Mesodermal cell (in vitro differentiated cells): ENCODE data around the gene BAIAP2.
A peak's percentile ranks its signal among the peaks of the same experiment; 100 is the strongest.
"Not testable (repeated sequence)": the region's sequence is repeated elsewhere in the genome, so short reads cannot be mapped to it uniquely, and the experiment has no call there.

Source experiments
- H3K27ac ChIP-seq: 2 replicates; pipeline ENCODE4 v1.7.0; 2013; ENCODE audit warnings: mild to moderate bottlenecking, low read depth, low read length, moderate library complexity; ENCODE audit not compliant: severe bottlenecking
- H3K36me3 ChIP-seq: 2 replicates; pipeline ENCODE4 v1.7.1; 2013; ENCODE audit warnings: mild to moderate bottlenecking, low read length, moderate library complexity; ENCODE audit not compliant: control insufficient read depth, insufficient read depth
- H3K4me1 ChIP-seq: one replicate; pipeline ENCODE4 v1.7.1; 2013; ENCODE audit warnings: mild to moderate bottlenecking, low read length; ENCODE audit not compliant: insufficient read depth, control insufficient read depth, poor library complexity, severe bottlenecking
- H3K4me3 ChIP-seq: 2 replicates; pipeline ENCODE4 v1.7.0; 2013; ENCODE audit warnings: low read length, control low read depth, mild to moderate bottlenecking; ENCODE audit not compliant: insufficient read depth, poor library complexity, severe bottlenecking; ENCODE audit errors: extremely low read depth
- H3K9me3 ChIP-seq: 2 replicates; pipeline ENCODE4 v1.7.1; 2013; ENCODE audit warnings: mild to moderate bottlenecking, low read length, moderate library complexity; ENCODE audit not compliant: control insufficient read depth
- WGBS, 2 experiments: methylation state at CpG; one replicate each; pipeline ENCODE4 v1.1.5; 2013; ENCODE audit warnings: missing lambda C conversion rate in 2 of 2; ENCODE audit not compliant: insufficient coverage in 2 of 2; 5-methylcytosine and 5-hydroxymethylcytosine counted together

BAIAP2 gene

GRCh38 chr17:81016575-81016974 lies 18.4 kb upstream of the BAIAP2 start:
- peaks cover 3% of the 10 kb centered on the region for H3K9me3 ChIP-seq
- WGBS, 2 experiments = 100% methylated on average over 1 of the region's 2 CpGs; no CpG with 5 or more reads in 1 of the 2 experiments
- no peak overlapping the region for H3K4me3 ChIP-seq
- H3K36me3 ChIP-seq = no peaks in the 10 kb centered on the region
- no peak overlapping the region for H3K27ac ChIP-seq
- peaks cover 4% of the 10 kb centered on the region for H3K4me1 ChIP-seq

GRCh38 chr17:81017330-81017729 lies 17.6 kb upstream of the BAIAP2 start:
- H3K9me3 ChIP-seq, H3K4me3 ChIP-seq, H3K36me3 ChIP-seq, H3K4me1 ChIP-seq, H3K27ac ChIP-seq: not testable (repeated sequence)
- WGBS, 2 experiments = 88 to 97% methylated on average over 4 of the region's 4 CpGs

- Histone ChIP-seq H3K27ac (peak overlapping the region; percentile 78), H3K4me1 (peaks cover 4% of the 10 kb centered on the region), H3K36me3 (no peaks in the 10 kb centered on the region), H3K9me3 (no peaks in the 10 kb centered on the region), H3K4me3 (no peak overlapping the region)
- 76 to 82% methylated on average over 28 to 29 of the region's 29 CpGs for WGBS, 2 experiments
Observed at GRCh38 chr17:81018044-81018802, 16.7 kb upstream of the BAIAP2 start.

GRCh38 chr17:81019563-81020442 lies 15.1 kb upstream of the BAIAP2 start:
- Histone ChIP-seq H3K27ac (no peak overlapping the region), H3K4me3 (no peak overlapping the region), H3K4me1 (peaks cover 4% of the 10 kb centered on the region), H3K36me3 (no peaks in the 10 kb centered on the region), H3K9me3 (no peaks in the 10 kb centered on the region)
- 89 to 90% methylated on average over 19 to 20 of the region's 24 CpGs for WGBS, 2 experiments

- H3K27ac ChIP-seq = no peak overlapping the region
- no peak overlapping the region for H3K4me3 ChIP-seq
- no peaks in the 10 kb centered on the region for H3K36me3 ChIP-seq
- peaks cover 4% of the 10 kb centered on the region for H3K4me1 ChIP-seq
- 88 to 94% methylated on average over 9 to 10 of the region's 11 CpGs for WGBS, 2 experiments
- H3K9me3 ChIP-seq = no peaks in the 10 kb centered on the region
Observed at GRCh38 chr17:81020443-81020766, 14.5 kb upstream of the BAIAP2 start.

- no peaks in the 10 kb centered on the region for H3K9me3 ChIP-seq
- H3K27ac ChIP-seq = no peak overlapping the region
- H3K4me3 ChIP-seq = no peak overlapping the region
- WGBS, 2 experiments = 86 to 90% methylated on average over 21 to 22 of the region's 24 CpGs
- peaks cover 4% of the 10 kb centered on the region for H3K4me1 ChIP-seq
- H3K36me3 ChIP-seq = no peaks in the 10 kb centered on the region
Observed at GRCh38 chr17:81020767-81021497, 14.0 kb upstream of the BAIAP2 start.

GRCh38 chr17:81021531-81022343 lies 13.2 kb upstream of the BAIAP2 start:
- Histone ChIP-seq H3K36me3 (no peaks in the 10 kb centered on the region), H3K9me3 (no peaks in the 10 kb centered on the region), H3K4me1 (peaks cover 4% of the 10 kb centered on the region), H3K4me3 (no peak overlapping the region), H3K27ac (no peak overlapping the region)
- WGBS, 2 experiments = 91 to 98% methylated on average over 14 to 15 of the region's 19 CpGs

- Histone ChIP-seq H3K9me3 (no peaks in the 10 kb centered on the region), H3K4me3 (no peak overlapping the region), H3K27ac (no peak overlapping the region), H3K36me3 (no peaks in the 10 kb centered on the region), H3K4me1 (peaks cover 7% of the 10 kb centered on the region)
- WGBS, 2 experiments = 94 to 100% methylated on average over 2 to 3 of the region's 6 CpGs
Observed at GRCh38 chr17:81022344-81022676, 12.6 kb upstream of the BAIAP2 start.

GRCh38 chr17:81025065-81025740 lies 9.7 kb upstream of the BAIAP2 start:
- no peaks in the 10 kb centered on the region for H3K36me3 ChIP-seq
- no peak overlapping the region for H3K4me3 ChIP-seq
- H3K4me1 ChIP-seq = peaks cover 3% of the 10 kb centered on the region
- no peak overlapping the region for H3K27ac ChIP-seq
- WGBS, 2 experiments = 87 to 90% methylated on average over 14 to 16 of the region's 16 CpGs
- H3K9me3 ChIP-seq = no peaks in the 10 kb centered on the region

GRCh38 chr17:81025741-81026129 lies 9.2 kb upstream of the BAIAP2 start:
- Histone ChIP-seq H3K4me3 (no peak overlapping the region), H3K9me3 (no peaks in the 10 kb centered on the region), H3K36me3 (no peaks in the 10 kb centered on the region), H3K27ac (no peak overlapping the region), H3K4me1 (peaks cover 3% of the 10 kb centered on the region)
- WGBS, 2 experiments = 90 to 91% methylated on average over 17 to 22 of the region's 22 CpGs
